ENCODE data around the gene SHKBP1. TPM values are rescaled to one million over a fixed set of nuclear protein-coding genes. Genes with fewer than 3 reads are reported as not detected.

The SHKBP1 gene
- total and polyA plus RNA-seq, 2 of the 8 experiments (the other 6 are each of a cell fraction or from before 2014, with no cell fraction given): 74.6 to 98.8 TPM

DNA sequence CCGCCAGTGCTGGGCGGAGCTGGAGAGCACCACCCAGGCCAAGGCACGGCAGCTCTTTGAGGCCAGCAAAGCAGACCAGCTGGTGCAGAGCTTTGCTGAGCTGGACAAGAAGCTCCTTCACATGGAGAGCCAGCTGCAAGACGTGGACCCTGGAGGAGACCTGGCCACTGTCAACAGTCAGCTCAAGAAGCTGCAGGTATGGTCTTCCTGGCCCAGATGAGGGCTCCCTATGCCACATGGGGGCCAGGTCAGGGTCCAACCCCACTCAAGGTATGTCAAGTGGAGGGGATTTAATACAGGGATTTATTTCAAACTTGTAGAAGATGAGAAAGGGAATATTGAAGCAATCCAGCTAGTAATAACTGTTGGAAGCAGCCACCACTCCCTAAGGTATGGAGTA is 42.5 kb upstream of the SHKBP1 start:
- Histone ChIP-seq H2BK120ac (replicated peaks; ENCODE audit: low read depth, low read length) (no peak overlapping the region), H3K4me3 (ENCODE audit: extremely low read depth in 1 of 4, insufficient read depth in 2 of 4, low read depth in 3 of 4, low read length in 4 of 4) (no peak overlapping the region), H3K14ac (ENCODE audit: insufficient read length) (no peak overlapping the region), H3K56ac (replicated peaks; ENCODE audit: insufficient read length, low read depth, low read length) (no peak overlapping the region), H3K79me1 (ENCODE audit: low read depth, low read length) (no peaks in the 10 kb centered on the region), H3K23ac (ENCODE audit: insufficient read length) (no peak overlapping the region), H3K36me3 (ENCODE audit: control insufficient read depth in 2 of 4, insufficient read depth in 4 of 4, low read length in 3 of 4) (no peaks in the 10 kb centered on the region), H3K9me3 (ENCODE audit: insufficient read depth in 2 of 2, low read depth in 1 of 2, low read length in 1 of 2) (peaks cover 0 to 3% of the 10 kb centered on the region in 2 experiments; a peak in 1 of 4 replicates), H4K20me1 (replicated peaks in 1 of 2; ENCODE audit: control insufficient read depth in 1 of 2, insufficient read depth in 2 of 2, low read length in 2 of 2) (no peaks in the 10 kb centered on the region), H2BK5ac (ENCODE audit: low read depth, low read length) (no peak overlapping the region), H3K18ac (ENCODE audit: extremely low read depth, low read length) (no peak overlapping the region), H3K79me2 (ENCODE audit: control insufficient read depth in 1 of 2, insufficient read depth in 2 of 2, low read length in 2 of 2) (no peaks in the 10 kb centered on the region), H3K27ac (ENCODE audit: low read depth, low read length) (no peak overlapping the region), H3K4me1 (replicated peaks in 1 of 4; ENCODE audit: control insufficient read depth in 3 of 4, insufficient read depth in 4 of 4, low read length in 3 of 4) (peaks cover 0 to 7% (median 4%) of the 10 kb centered on the region in 4 experiments; a peak in 6 of 7 replicates), H4K8ac (ENCODE audit: extremely low read depth, insufficient read depth, low read length) (no peak overlapping the region), H3K4me2 (ENCODE audit: insufficient read depth in 1 of 2, low read depth in 2 of 2, low read length in 2 of 2) (no peak overlapping the region), H2AFZ (ENCODE audit: low read length) (no peak overlapping the region), H2BK12ac (ENCODE audit: low read depth, low read length) (peak overlapping the region; percentile 17; the same call in 1 of the 2 replicates), H3K9ac (replicated peaks in 1 of 4; ENCODE audit: extremely low read depth in 1 of 4, low read depth in 3 of 4, low read length in 3 of 4) (no peak overlapping the region), H3K27me3 (replicated peaks in 1 of 4; ENCODE audit: control insufficient read depth in 3 of 4, extremely low read depth in 1 of 4, insufficient read depth in 3 of 4, low read length in 3 of 4) (peaks cover 0 to 4% (median 0%) of the 10 kb centered on the region in 4 experiments; a peak in 1 of 7 replicates), H4K91ac (replicated peaks; ENCODE audit: insufficient read length, low read length) (no peak overlapping the region), H4K5ac (ENCODE audit: insufficient read length, low read depth, low read length) (no peak overlapping the region), H3K4ac (replicated peaks; ENCODE audit: insufficient read length, low read depth, low read length) (no peak overlapping the region), H2BK20ac (ENCODE audit: low read length) (no peak overlapping the region), H2BK15ac (ENCODE audit: low read length) (no peak overlapping the region), H3K23me2 (ENCODE audit: low read depth, low read length) (peaks cover 9% of the 10 kb centered on the region), H2AK5ac (ENCODE audit: low read depth, low read length) (no peak overlapping the region)
- FAIRE-seq (no peak), DNase-seq (ENCODE audit: low read depth in 1 of 2, low spot score in 2 of 2) (no peak)
- WGBS, 2 experiments (ENCODE audit: extremely low coverage in 1 of 2, insufficient coverage in 1 of 2, insufficient read length in 1 of 2, insufficient replicate concordance in 2 of 2, low coverage in 1 of 2, low lambda C conversion rate in 2 of 2, missing lambda C conversion rate in 1 of 2): 82% methylated on average over 4 of the region's 4 CpGs; no CpG with 5 or more reads in 1 of the 2 experiments
- ChIA-PET POLR2A (ENCODE audit: partially characterized antibody) (interaction anchor here (0.6 kb wide), 1 partner anchor 11 kb away, joined by 3 read pairs; no protein-coding TSS in a partner anchor), CTCF (ENCODE audit: partially characterized antibody) (interaction anchor here (0.8 to 9.7 kb wide), 11 partner anchors 11 to 101 kb away, joined by 3 to 95 read pairs (median 5); no protein-coding TSS in a partner anchor)
- TF ChIP-seq RBBP5 (IDR thresholded peaks at IDR 0.05; ENCODE audit: borderline replicate concordance, low read depth, low read length) (no peak), ZNF274 (IDR thresholded peaks at IDR 0.05; ENCODE audit: borderline replicate concordance, extremely low read depth, low read length) (no peak), TAF7 (optimal IDR thresholded peaks at IDR 0.05; ENCODE audit: borderline replicate concordance, low read depth, low read length) (no peak), EP300 (IDR thresholded peaks at IDR 0.05; ENCODE audit: borderline replicate concordance in 1 of 2, low read depth in 2 of 2, low read length in 2 of 2) (no peak), RNF2 (IDR thresholded peaks at IDR 0.05; ENCODE audit: borderline replicate concordance, low read depth, low read length, missing control alignments, poor library complexity, severe bottlenecking) (no peak), SRF (IDR thresholded peaks at IDR 0.05; ENCODE audit: low read depth, low read length) (no peak), YY1 (IDR thresholded peaks at IDR 0.05; ENCODE audit: low read depth, low read length) (no peak)
- TF ChIP-seq, protein P1, sequence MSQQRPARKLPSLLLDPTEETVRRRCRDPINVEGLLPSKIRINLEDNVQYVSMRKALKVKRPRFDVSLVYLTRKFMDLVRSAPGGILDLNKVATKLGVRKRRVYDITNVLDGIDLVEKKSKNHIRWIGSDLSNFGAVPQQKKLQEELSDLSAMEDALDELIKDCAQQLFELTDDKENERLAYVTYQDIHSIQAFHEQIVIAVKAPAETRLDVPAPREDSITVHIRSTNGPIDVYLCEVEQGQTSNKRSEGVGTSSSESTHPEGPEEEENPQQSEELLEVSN (IDR thresholded peaks at IDR 0.05): no peak
- TF ChIP-seq, protein P2, sequence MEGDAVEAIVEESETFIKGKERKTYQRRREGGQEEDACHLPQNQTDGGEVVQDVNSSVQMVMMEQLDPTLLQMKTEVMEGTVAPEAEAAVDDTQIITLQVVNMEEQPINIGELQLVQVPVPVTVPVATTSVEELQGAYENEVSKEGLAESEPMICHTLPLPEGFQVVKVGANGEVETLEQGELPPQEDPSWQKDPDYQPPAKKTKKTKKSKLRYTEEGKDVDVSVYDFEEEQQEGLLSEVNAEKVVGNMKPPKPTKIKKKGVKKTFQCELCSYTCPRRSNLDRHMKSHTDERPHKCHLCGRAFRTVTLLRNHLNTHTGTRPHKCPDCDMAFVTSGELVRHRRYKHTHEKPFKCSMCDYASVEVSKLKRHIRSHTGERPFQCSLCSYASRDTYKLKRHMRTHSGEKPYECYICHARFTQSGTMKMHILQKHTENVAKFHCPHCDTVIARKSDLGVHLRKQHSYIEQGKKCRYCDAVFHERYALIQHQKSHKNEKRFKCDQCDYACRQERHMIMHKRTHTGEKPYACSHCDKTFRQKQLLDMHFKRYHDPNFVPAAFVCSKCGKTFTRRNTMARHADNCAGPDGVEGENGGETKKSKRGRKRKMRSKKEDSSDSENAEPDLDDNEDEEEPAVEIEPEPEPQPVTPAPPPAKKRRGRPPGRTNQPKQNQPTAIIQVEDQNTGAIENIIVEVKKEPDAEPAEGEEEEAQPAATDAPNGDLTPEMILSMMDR (IDR thresholded peaks at IDR 0.05; ENCODE audit: control extremely low read depth in 1 of 3, insufficient read depth in 1 of 3, low read depth in 1 of 3, low read length in 3 of 3): no peak
